ENCODE measurements around the gene HRH4.

HRH4 gene

GRCh38 chr18:24465486-24465885 is 5.0 kb downstream of the HRH4 start:
- DNase-seq (ENCODE audit: low read depth, low spot score), result no peak

- no peak for DNase-seq (ENCODE audit: low read depth, low spot score)
These were observed 6.3 kb downstream of the HRH4 start for GRCh38 chr18:24466771-24467170.

GRCh38 chr18:24470022-24470618 is 9.7 kb downstream of the HRH4 start:
- no peak for DNase-seq (ENCODE audit: low read depth, low spot score)

GRCh38 chr18:24470805-24471204 is 10.4 kb downstream of the HRH4 start:
- DNase-seq (ENCODE audit: low read depth, low spot score), result no peak

- DNase-seq (ENCODE audit: low read depth, low spot score), result peak; percentile 13
These were observed 12.2 kb downstream of the HRH4 start for GRCh38 chr18:24472591-24472990.

GRCh38 chr18:24474406-24474805 is 14.0 kb downstream of the HRH4 start:
- no peak for DNase-seq (ENCODE audit: low read depth, low spot score)

GRCh38 chr18:24475926-24476589 is 15.6 kb downstream of the HRH4 start:
- no peak for DNase-seq (ENCODE audit: low read depth, low spot score)

- DNase-seq (ENCODE audit: low read depth, low spot score), result no peak
These were observed 18.9 kb downstream of the HRH4 start for GRCh38 chr18:24479371-24479770.

- no peak for DNase-seq (ENCODE audit: low read depth, low spot score)
These were observed 22.4 kb downstream of the HRH4 start for GRCh38 chr18:24482821-24483220.

GRCh38 chr18:24485681-24486080 is 25.2 kb downstream of the HRH4 start:
- no peak for DNase-seq (ENCODE audit: low read depth, low spot score)

- no peak for DNase-seq (ENCODE audit: low read depth, low spot score)
These were observed 26.2 kb downstream of the HRH4 start for GRCh38 chr18:24486684-24487083.

- DNase-seq (ENCODE audit: low read depth, low spot score), result peak; percentile 25
These were observed 28.5 kb downstream of the HRH4 start for GRCh38 chr18:24488824-24489493.

GRCh38 chr18:24490539-24490938 is 30.1 kb downstream of the HRH4 start:
- no peak for DNase-seq (ENCODE audit: low read depth, low spot score)

GRCh38 chr18:24491927-24492834 is 31.7 kb downstream of the HRH4 start:
- DNase-seq (ENCODE audit: low read depth, low spot score), result peak; percentile 8

GRCh38 chr18:24494586-24494985 is 34.1 kb downstream of the HRH4 start:
- no peak for DNase-seq (ENCODE audit: low read depth, low spot score)

- no peak for DNase-seq (ENCODE audit: low read depth, low spot score)
These were observed 36.8 kb downstream of the HRH4 start for GRCh38 chr18:24497031-24497754.

- no peak for DNase-seq (ENCODE audit: low read depth, low spot score)
These were observed 39.4 kb downstream of the HRH4 start for GRCh38 chr18:24499814-24500213.

GRCh38 chr18:24500217-24500616 is 39.8 kb downstream of the HRH4 start:
- DNase-seq (ENCODE audit: low read depth, low spot score), result no peak

- no peak for DNase-seq (ENCODE audit: low read depth, low spot score)
These were observed 40.3 kb downstream of the HRH4 start for GRCh38 chr18:24500766-24501165.

- peak; percentile 14 for DNase-seq (ENCODE audit: low read depth, low spot score)
These were observed 42.5 kb downstream of the HRH4 start for GRCh38 chr18:24502667-24503523.
